NCI-H1694 treated with DMSO at 0.1 percent for 48 hours (cell line): ENCODE measurements around the gene CACNA1A.
A peak's percentile ranks its signal among the peaks of the same experiment; 100 is the strongest.
"Not testable (repeated sequence)": the region's sequence is repeated elsewhere in the genome, so short reads cannot be mapped to it uniquely, and the experiment has no call there.

Experiments
- DNase-seq: peaks from one replicate; lab custom pipeline; 2025; lab: John Stamatoyannopoulos, UW

CACNA1A gene

GRCh38 chr19:13427273-13428051 lies 78.8 kb downstream of the CACNA1A start:
- DNase-seq, result no peak

- not testable (repeated sequence) for DNase-seq
These were observed 80.4 kb downstream of the CACNA1A start for GRCh38 chr19:13425875-13426274.

GRCh38 chr19:13425151-13425550 lies 81.1 kb downstream of the CACNA1A start:
- no peak for DNase-seq

GRCh38 chr19:13420780-13421179 lies 85.5 kb downstream of the CACNA1A start:
- no peak for DNase-seq

- peak; percentile 23 for DNase-seq
These were observed 89.2 kb downstream of the CACNA1A start for GRCh38 chr19:13417054-13417453.

- no peak for DNase-seq
These were observed 94.4 kb downstream of the CACNA1A start for GRCh38 chr19:13411899-13412298.

GRCh38 chr19:13410946-13411345 lies 95.3 kb downstream of the CACNA1A start:
- DNase-seq, result no peak

- no peak for DNase-seq
These were observed 97.3 kb downstream of the CACNA1A start for GRCh38 chr19:13408889-13409518.

GRCh38 chr19:13404236-13404635 lies 102.0 kb downstream of the CACNA1A start:
- no peak for DNase-seq

GRCh38 chr19:13401388-13401787 lies 104.9 kb downstream of the CACNA1A start:
- no peak for DNase-seq

GRCh38 chr19:13400296-13400695 lies 106.0 kb downstream of the CACNA1A start:
- DNase-seq, result no peak

GRCh38 chr19:13399746-13400145 lies 106.5 kb downstream of the CACNA1A start:
- no peak for DNase-seq

GRCh38 chr19:13398780-13399726 lies 107.2 kb downstream of the CACNA1A start:
- DNase-seq, result no peak

GRCh38 chr19:13398182-13398581 lies 108.1 kb downstream of the CACNA1A start:
- no peak for DNase-seq

GRCh38 chr19:13396250-13397080 lies 109.8 kb downstream of the CACNA1A start:
- DNase-seq, result no peak

- DNase-seq, result no peak
These were observed 123.7 kb downstream of the CACNA1A start for GRCh38 chr19:13382633-13382938.

GRCh38 chr19:13381827-13382632 lies 124.2 kb downstream of the CACNA1A start:
- DNase-seq, result no peak

- no peak for DNase-seq
These were observed 129.7 kb downstream of the CACNA1A start for GRCh38 chr19:13376537-13376936.

- no peak for DNase-seq
These were observed 132.7 kb downstream of the CACNA1A start for GRCh38 chr19:13373599-13373998.

- DNase-seq, result no peak
These were observed 135.3 kb downstream of the CACNA1A start for GRCh38 chr19:13370948-13371347.
